ENCODE measurements around the gene TAS2R41.

Gene TAS2R41

DNA sequence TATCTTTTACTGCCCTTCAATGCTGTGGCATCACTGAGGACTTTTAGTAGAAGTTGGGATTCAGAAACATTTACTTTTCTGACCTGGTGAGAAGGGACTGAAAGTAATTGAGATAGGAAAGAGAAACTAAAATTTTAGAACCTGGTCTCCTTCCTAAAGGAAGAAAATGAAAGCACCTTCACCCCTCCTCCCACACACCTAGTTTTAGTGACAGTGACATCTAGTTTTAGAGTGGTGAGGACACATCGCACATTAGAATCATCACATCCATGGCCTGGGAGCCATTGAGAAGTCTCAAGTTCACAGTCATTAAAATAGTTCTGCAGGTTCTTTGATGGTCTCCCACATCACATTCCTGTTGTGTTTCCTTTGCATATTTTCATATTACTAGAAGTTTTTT, 16.1 kb downstream of the TAS2R41 start:
- no peak for DNase-seq (ENCODE audit: low spot score)

DNA sequence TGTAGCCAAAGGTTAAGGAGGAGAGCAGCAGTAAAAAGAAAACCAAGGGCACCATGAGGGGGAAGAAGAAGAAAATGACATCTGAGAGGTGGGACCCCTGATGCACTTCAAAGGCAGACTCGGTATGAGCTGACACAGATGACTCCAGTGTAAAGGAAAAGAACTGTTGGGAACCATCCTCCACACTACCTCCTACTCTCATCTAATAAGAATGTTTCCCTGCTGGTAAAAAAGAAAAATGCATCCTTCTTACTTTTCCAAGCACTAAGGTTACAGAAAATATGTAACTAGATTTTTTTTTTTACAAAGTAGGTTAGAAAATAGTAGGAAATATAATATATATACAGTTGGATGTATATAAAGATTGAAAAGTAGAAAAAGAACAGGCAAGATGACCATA, 16.9 kb downstream of the TAS2R41 start:
- DNase-seq (ENCODE audit: low spot score): no peak

DNA sequence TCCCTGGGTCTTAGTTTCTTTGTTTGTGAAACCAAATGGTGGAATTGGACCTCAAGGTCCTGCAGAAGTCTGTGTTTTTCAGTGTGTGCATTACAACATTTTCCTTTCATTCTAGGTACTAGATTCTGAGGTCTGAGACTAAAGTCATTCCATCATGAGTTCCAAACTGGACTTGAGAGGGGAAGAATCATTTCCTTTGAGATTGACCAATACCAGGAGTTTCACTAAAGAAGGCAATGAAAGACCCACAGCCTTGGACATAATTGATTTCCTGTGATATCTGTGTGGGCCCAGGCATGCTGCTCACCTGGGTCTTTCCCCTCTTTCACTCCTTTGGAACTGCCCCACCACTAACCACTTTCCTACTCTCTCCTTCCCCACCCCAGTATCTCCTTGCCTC, 18.2 kb downstream of the TAS2R41 start:
- no peak for DNase-seq (ENCODE audit: low spot score)

GRCh38 chr7:143496263-143496662, 18.6 kb downstream of the TAS2R41 start:
- no peak for DNase-seq (ENCODE audit: low spot score)

DNA sequence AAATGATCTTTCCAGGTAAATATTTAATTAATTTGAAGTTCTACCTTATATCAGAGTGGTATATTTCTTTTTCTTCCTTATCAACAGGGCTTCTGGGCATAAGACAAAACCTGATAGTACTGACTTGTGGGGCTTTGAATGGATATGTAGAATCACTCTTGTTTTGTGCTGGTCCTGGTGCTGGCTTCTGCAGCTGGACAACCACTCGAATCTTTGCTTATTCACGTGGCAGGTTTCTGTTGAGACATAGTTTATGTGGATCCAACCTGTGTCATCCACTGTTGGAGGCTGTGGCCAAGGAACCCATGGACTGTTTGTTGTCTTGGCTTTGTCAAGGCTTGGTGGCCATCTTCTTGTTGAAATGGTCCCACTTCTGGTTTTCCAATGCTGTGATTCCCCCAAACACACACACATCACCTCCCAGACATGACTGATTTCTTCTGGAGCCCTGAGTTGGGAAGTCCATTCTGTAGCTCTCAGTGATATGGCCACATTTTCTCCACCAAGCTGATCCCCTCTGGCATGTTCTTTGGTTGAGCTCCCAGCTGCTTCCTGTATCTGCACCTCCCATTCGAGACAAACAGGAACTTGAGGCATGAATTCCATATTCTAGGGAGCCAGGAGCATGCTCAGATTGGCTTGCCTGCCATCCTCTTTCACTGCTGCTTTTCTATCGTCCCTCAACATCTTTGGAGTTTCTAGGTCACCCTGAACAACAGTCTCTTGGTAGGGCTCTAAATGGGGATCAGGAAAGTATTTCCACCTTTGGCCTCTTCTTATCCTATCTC, 19.5 kb downstream of the TAS2R41 start:
- DNase-seq (ENCODE audit: low spot score): no peak

- no peak for DNase-seq (ENCODE audit: low spot score)
Observed at GRCh38 chr7:143499246-143499645, 21.6 kb downstream of the TAS2R41 start.

DNA sequence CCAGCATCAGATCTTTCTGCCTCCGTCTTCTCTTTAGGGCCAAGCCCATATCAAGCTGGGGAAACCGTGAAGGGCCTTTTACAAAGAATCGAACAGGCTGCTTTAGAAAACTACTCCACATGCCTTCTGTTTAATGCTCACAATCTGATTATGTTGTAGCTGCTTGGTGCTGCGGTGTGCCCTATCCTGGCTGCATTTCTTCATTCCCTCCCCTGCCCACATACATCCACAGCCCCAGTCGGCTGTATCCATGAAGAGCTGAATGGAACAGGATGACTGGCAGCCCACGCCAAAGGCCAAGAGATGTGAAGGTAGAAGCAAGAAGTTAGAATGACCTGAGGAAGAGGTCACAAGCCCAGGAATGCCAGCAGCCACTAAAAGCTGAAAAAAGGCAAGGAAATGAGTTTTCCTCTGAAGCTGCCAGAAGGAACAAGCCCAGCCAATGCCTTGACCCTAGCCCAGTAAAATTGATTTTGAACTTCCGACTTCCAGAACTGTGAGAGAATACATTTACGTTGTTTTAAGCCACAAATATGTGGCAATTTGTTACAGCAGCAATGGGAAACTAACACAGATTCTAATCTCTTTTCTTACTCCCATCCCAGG, 22.2 kb downstream of the TAS2R41 start:
- DNase-seq (ENCODE audit: low spot score): no peak

GRCh38 chr7:143503261-143503660, 25.6 kb downstream of the TAS2R41 start:
- DNase-seq (ENCODE audit: low spot score): no peak

DNA sequence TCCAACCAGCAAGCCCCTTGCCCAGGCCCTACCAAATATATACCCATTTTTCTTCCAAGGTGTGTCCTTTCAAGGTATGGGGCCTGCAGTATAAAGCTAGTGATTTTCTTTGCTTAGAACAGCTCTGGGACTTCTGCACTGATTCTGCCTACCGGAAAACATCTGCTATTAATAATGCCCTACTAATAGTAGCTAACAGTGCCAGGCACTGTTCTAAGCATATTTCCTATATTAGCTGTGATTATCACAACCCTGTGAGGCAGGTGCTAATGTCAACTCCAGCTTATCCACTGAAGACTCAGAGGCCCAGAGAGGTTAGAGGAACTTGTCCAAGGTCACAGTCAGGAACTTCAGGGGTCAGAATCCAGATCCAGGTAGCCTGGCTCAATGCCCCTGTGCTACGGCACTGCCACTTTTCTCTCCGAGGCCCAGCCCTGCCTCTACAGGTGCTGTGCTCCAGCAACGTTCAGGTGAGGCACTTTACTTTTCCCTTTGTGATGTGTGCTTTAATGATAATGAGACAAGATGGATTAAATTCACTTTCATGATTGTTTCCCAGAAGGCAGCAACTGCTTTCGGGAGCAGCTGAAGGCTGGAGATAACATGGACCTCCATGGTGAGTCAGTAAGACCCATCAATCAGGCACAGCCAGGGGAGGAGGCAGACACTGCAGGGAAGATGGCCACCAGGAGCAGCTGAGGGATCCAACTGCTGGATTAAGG, 26.7 kb downstream of the TAS2R41 start:
- no peak for DNase-seq (ENCODE audit: low spot score)

DNA sequence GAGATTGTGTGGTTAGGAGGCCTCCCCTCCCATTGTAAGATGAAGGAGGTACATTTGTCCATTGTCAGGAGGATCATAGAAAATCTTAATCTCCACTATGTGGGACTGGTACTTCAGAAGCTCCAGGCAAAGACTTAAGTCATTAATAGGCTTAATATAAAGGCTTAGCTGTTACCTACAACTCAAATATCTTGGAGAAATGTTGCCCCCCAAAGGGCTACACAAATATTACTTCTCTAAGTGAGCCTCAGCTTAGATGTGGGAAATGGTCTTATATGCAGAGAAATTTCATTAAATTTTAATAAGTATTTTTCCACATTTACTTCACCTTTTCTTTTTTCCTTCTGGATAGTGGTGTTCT, 27.2 kb downstream of the TAS2R41 start:
- peak; percentile 40 for DNase-seq (ENCODE audit: low spot score)

- DNase-seq (ENCODE audit: low spot score): no peak
Observed at GRCh38 chr7:143505838-143506237, 28.2 kb downstream of the TAS2R41 start.

DNA sequence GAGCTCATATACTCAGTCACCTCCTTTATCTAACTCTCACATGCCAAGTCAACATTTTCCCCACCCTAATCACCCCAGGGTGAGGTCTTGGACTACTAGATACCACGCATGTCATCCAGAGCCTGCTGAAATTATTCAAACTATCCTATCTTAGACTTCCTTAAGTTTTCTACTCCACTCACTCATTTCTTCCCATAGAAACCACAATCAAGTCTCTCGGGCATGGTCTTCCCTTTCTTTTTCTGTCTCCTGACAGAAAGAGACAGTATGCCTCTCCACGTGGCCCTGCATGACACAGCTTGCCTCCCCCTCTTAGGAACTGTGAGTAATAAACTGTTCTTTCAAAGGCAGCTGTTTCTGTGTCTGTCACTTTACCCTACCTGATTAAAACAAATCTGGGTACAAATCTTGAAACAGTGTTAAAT, 29.4 kb downstream of the TAS2R41 start:
- DNase-seq (ENCODE audit: low spot score): no peak

- no peak for DNase-seq (ENCODE audit: low spot score)
Observed at GRCh38 chr7:143507534-143508055, 29.9 kb downstream of the TAS2R41 start.

- no peak for DNase-seq (ENCODE audit: low spot score)
Observed at GRCh38 chr7:143510854-143511592, 33.4 kb downstream of the TAS2R41 start.

DNA sequence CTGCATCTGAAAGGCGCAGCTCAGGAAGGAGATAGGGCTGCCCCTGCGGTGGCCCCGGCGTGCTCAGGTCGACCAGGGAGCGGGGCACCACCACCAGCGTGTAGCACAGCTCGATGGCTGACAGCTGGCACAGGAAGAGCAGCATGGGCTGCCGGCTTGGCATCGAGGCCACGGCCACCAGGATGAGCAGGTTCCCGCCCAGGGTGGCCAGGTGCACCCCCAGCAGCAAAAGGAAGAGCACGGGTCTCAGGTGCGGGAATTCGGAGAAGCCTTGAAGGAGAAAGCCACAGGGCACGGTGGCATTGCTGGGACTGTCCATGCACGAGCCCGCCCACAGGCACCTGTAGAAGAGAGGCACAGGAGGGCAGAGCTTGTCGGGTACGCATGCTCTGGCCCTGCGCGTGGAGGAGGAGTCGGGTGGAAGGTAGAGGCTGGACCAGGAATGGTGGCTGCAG, 33.9 kb downstream of the TAS2R41 start:
- no peak for DNase-seq (ENCODE audit: low spot score)

- no peak for DNase-seq (ENCODE audit: low spot score)
Observed at GRCh38 chr7:143512488-143513340, 35.0 kb downstream of the TAS2R41 start.

GRCh38 chr7:143514487-143514886, 36.8 kb downstream of the TAS2R41 start:
- no peak for DNase-seq (ENCODE audit: low spot score)

GRCh38 chr7:143514995-143515735, 37.5 kb downstream of the TAS2R41 start:
- DNase-seq (ENCODE audit: low spot score): no peak

DNA sequence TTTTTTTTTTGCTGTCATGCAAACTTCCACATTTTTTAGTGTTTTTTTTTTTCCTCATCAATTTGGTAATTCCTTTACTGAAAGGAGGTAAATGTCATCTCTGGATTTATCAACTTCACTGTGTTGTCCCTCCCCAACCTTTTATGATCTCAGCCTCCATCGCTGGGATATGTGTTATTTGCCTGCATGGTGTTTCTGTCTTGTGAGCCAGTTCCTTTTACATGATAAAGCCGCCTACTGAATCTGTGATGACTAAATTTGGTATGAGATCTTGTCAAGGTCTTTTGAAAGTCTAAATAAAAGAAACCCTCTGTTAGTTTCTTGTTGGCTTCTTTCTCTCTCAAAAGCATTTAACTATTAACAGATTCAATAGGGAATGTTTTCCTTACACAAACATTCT, 39.3 kb downstream of the TAS2R41 start:
- no peak for DNase-seq (ENCODE audit: low spot score)

GRCh38 chr7:143518521-143518920, 40.8 kb downstream of the TAS2R41 start:
- no peak for DNase-seq (ENCODE audit: low spot score)

GRCh38 chr7:143518941-143519340, 41.3 kb downstream of the TAS2R41 start:
- no peak for DNase-seq (ENCODE audit: low spot score)

Data from NAMALWA (cell line).